Fibroblast of the aortic adventitia (primary cell): ENCODE results near the gene CYBC1. TPM values are rescaled to one million over a fixed set of nuclear protein-coding genes. Genes with fewer than 3 reads are reported as not detected.

Source experiments
- DNase-seq: peaks from one replicate; pipeline ENCODE4 v3.0.0-alpha.2; 2010; ENCODE audit warnings: low read depth
- H3K4me3 ChIP-seq: 2 replicates; pipeline ENCODE4 v1.5.1; 2011; ENCODE audit warnings: low read depth, mild to moderate bottlenecking, control low read depth, low read length, moderate library complexity
- total RNA-seq: library from RNA; depleted of rRNA; stranded (reverse); fragments of >200 nt; gene quantifications from 2 replicates; pipeline ENCODE4 v1.2.3, GENCODE V29; 2012; ENCODE audit warnings: low replicate concordance
- TF ChIP-seq, protein P1 (sequence below): IDR thresholded peaks from 2 replicates; pipeline ENCODE4 v1.5.1; 2011; ENCODE audit warnings: mild to moderate bottlenecking, low read length, control low read depth, inconsistent platforms; ENCODE audit not compliant: insufficient read depth

CYBC1 gene
- total RNA-seq, 1 donor: 46.4 TPM

GRCh38 chr17:82447876-82448275, 2.7 kb downstream of the CYBC1 start:
- DNase-seq: no peak
- TF ChIP-seq, protein P1, sequence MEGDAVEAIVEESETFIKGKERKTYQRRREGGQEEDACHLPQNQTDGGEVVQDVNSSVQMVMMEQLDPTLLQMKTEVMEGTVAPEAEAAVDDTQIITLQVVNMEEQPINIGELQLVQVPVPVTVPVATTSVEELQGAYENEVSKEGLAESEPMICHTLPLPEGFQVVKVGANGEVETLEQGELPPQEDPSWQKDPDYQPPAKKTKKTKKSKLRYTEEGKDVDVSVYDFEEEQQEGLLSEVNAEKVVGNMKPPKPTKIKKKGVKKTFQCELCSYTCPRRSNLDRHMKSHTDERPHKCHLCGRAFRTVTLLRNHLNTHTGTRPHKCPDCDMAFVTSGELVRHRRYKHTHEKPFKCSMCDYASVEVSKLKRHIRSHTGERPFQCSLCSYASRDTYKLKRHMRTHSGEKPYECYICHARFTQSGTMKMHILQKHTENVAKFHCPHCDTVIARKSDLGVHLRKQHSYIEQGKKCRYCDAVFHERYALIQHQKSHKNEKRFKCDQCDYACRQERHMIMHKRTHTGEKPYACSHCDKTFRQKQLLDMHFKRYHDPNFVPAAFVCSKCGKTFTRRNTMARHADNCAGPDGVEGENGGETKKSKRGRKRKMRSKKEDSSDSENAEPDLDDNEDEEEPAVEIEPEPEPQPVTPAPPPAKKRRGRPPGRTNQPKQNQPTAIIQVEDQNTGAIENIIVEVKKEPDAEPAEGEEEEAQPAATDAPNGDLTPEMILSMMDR: no peak
- no peak overlapping the region for H3K4me3 ChIP-seq

GRCh38 chr17:82446649-82447048, 3.9 kb downstream of the CYBC1 start:
- TF ChIP-seq, protein P1: no peak
- no peak overlapping the region for H3K4me3 ChIP-seq
- DNase-seq: no peak

GRCh38 chr17:82446124-82446523, 4.4 kb downstream of the CYBC1 start:
- no peak overlapping the region for H3K4me3 ChIP-seq
- DNase-seq: no peak
- TF ChIP-seq, protein P1: no peak

DNA sequence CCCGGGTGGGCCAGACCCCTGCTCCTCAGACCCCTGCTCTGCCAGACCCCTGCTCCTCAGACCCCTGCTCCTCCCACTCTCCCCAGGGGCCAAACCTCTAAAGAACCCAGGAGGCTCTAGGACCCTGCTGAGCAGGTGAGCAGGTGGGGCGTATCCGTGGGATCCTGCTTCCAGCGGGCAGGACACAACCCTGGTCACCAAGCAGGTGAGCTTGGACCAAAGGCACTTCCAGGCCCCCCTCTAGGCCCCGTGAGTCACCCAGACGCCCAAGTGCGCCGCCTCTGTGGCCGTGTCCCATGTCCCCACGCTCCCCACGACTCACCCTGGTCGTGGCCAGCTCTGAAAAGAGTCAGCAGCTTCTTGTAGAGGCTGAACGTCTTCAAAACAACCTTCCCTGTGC, 5.0 kb downstream of the CYBC1 start:
- no peak for DNase-seq
- no peak overlapping the region for H3K4me3 ChIP-seq
- TF ChIP-seq, protein P1: no peak

GRCh38 chr17:82444941-82445521, 5.5 kb downstream of the CYBC1 start:
- DNase-seq: no peak
- TF ChIP-seq, protein P1: no peak
- H3K4me3 ChIP-seq: no peak overlapping the region

DNA sequence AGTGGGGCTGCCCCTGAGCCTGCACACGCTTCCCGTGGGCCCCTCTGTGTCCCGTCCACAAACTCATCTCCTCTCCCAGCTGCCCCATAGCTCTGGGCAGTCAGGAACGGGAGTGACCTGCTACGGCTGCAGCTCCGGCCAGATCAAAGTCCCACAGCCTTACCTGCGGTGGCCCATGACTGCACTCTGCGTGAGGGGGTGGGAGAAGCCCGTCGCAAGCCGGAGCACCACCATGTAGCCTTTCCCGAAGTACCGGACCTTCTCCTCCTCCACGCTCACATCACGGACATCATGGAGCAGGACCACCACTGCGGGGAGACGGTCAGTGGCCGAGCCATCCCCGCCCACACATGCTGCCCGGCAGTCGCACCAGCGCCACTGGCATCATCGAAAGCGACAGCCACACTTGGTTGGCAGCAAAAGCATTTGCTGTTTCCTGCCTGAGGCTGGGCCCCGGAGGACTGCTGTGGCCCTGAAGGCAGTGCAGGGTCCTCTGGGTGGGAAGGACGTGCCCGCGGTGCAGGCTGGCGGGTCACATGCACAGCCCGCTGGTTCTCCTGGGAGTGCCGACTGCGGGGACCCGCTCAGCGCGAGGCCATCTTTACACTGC, 6.2 kb downstream of the CYBC1 start:
- no peak for DNase-seq
- TF ChIP-seq, protein P1: no peak
- H3K4me3 ChIP-seq: no peak overlapping the region
